ENCODE results near the gene RALGPS1. TPM values are rescaled to one million over a fixed set of nuclear protein-coding genes. Genes with fewer than 3 reads are reported as not detected.
A peak's percentile ranks its signal among the peaks of the same experiment; 100 is the strongest.

RALGPS1 gene
- total RNA-seq, 4 donors from 2014 or later = 7.3 to 22.4 (median 15.4) TPM

- TF ChIP-seq POLR2A (IDR thresholded peaks at IDR 0.05) (no peak), CTCF (IDR thresholded peaks at IDR 0.05) (no peak)
- intact Hi-C loops (cut with DNase I; ENCODE audit: low total_unique reads) = no loop called here
- DNase-seq (ENCODE audit: low spot score in 2 of 2) = peak; percentile 73 to 92
- H3K4me3 ChIP-seq (ENCODE audit: low read depth, poor library complexity, severe bottlenecking) = no peak overlapping the region
- WGBS, 2 donors = 46 to 48% methylated on average over 10 of the region's 10 CpGs
Observed at GRCh38 chr9:127130661-127131538, 216.3 kb downstream of the RALGPS1 start.

- no peak overlapping the region for H3K4me3 ChIP-seq (ENCODE audit: low read depth, poor library complexity, severe bottlenecking)
- peak in 1 of 2 donors; percentile 78 for DNase-seq (ENCODE audit: low spot score in 2 of 2)
- no peak for TF ChIP-seq CTCF (IDR thresholded peaks at IDR 0.05)
- TF ChIP-seq POLR2A (IDR thresholded peaks at IDR 0.05) = no peak
- intact Hi-C loops (cut with DNase I; ENCODE audit: low total_unique reads) = no loop called here
- 71 to 78% methylated on average over 6 of the region's 6 CpGs for WGBS, 2 donors
Observed at GRCh38 chr9:127131871-127132270, 217.3 kb downstream of the RALGPS1 start.

- H3K4me3 ChIP-seq (ENCODE audit: low read depth, poor library complexity, severe bottlenecking) = no peak overlapping the region
- 95% methylated on average over 4 of the region's 4 CpGs for WGBS, 2 donors
- DNase-seq (ENCODE audit: low spot score in 2 of 2) = peak in 1 of 2 donors; percentile 29
- TF ChIP-seq POLR2A (IDR thresholded peaks at IDR 0.05) (no peak), CTCF (IDR thresholded peaks at IDR 0.05) (no peak)
- intact Hi-C loops (cut with DNase I; ENCODE audit: low total_unique reads) = no loop called here
Observed at GRCh38 chr9:127132375-127132774, 217.8 kb downstream of the RALGPS1 start.

- H3K4me3 ChIP-seq (ENCODE audit: low read depth, poor library complexity, severe bottlenecking) = no peak overlapping the region
- intact Hi-C loops (cut with DNase I; ENCODE audit: low total_unique reads) = no loop called here
- no peak for TF ChIP-seq CTCF (IDR thresholded peaks at IDR 0.05)
- TF ChIP-seq POLR2A (IDR thresholded peaks at IDR 0.05) = no peak
- WGBS, 2 donors = 45 to 70% methylated on average over 15 of the region's 15 CpGs
- peak in 1 of 2 donors; percentile 85 for DNase-seq (ENCODE audit: low spot score in 2 of 2)
Observed at GRCh38 chr9:127132921-127133647, 218.5 kb downstream of the RALGPS1 start.

GRCh38 chr9:127133739-127134167 lies 219.2 kb downstream of the RALGPS1 start:
- 52 to 60% methylated on average over 13 of the region's 13 CpGs for WGBS, 2 donors
- TF ChIP-seq CTCF (IDR thresholded peaks at IDR 0.05) (no peak), POLR2A (IDR thresholded peaks at IDR 0.05) (no peak)
- H3K4me3 ChIP-seq (ENCODE audit: low read depth, poor library complexity, severe bottlenecking) = no peak overlapping the region
- DNase-seq (ENCODE audit: low spot score in 2 of 2) = peak; percentile 38 to 89
- intact Hi-C loops (cut with DNase I; ENCODE audit: low total_unique reads) = no loop called here

All from lower leg skin (tissue), 4 donors.